ENCODE measurements around the gene GDF11. TPM values are rescaled to one million over a fixed set of nuclear protein-coding genes. Genes with fewer than 3 reads are reported as not detected.

Gene GDF11
- polyA plus RNA-seq, 2 donors: 0.43 to 0.65 TPM

DNA sequence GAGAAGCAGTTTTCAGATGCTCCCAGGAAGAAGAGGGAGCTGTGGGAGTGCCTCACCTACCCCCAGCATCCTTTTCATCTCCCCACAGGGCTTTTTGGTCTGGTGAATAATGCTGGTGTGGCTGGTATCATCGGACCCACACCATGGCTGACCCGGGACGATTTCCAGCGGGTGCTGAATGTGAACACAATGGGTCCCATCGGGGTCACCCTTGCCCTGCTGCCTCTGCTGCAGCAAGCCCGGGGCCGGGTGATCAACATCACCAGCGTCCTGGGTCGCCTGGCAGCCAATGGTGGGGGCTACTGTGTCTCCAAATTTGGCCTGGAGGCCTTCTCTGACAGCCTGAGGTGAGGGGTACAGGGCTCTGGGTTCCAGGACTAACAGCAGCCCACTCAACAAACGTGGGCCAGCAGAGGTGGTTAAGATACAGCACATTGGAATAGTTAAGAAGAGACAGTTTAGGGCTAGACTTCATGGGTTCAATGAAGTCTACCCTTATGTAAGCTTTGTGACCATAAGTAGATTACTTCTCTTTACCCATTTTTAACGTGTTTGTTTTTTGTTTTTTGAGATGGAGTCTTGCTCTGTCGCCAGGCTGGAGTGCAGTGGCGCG, 21.2 kb upstream of the GDF11 start:
- H3K27ac ChIP-seq (ENCODE audit: low read depth in 2 of 2, low read length in 1 of 2): peak overlapping the region; percentile 43 to 82
- H3K4me3 ChIP-seq (ENCODE audit: low read depth in 1 of 2, low read length in 2 of 2): no peak overlapping the region
- H3K9me3 ChIP-seq (ENCODE audit: control insufficient read depth in 2 of 2, insufficient read depth in 1 of 2, low read depth in 1 of 2, low read length in 1 of 2): no peaks in the 10 kb centered on the region
- no peaks in the 10 kb centered on the region for H3K27me3 ChIP-seq (ENCODE audit: control insufficient read depth in 1 of 2, insufficient read depth in 2 of 2, low read length in 2 of 2)
- 64 to 71% methylated on average over 14 of the region's 14 CpGs for WGBS, 2 donors
- peaks cover 3 to 11% of the 10 kb centered on the region in 2 donors for H3K36me3 ChIP-seq (ENCODE audit: control insufficient read depth in 2 of 2, insufficient read depth in 2 of 2, low read length in 1 of 2)
- H3K4me1 ChIP-seq (ENCODE audit: control insufficient read depth in 2 of 2, insufficient read depth in 2 of 2, low read length in 1 of 2): peaks cover 7 to 33% of the 10 kb centered on the region in 2 donors

DNA sequence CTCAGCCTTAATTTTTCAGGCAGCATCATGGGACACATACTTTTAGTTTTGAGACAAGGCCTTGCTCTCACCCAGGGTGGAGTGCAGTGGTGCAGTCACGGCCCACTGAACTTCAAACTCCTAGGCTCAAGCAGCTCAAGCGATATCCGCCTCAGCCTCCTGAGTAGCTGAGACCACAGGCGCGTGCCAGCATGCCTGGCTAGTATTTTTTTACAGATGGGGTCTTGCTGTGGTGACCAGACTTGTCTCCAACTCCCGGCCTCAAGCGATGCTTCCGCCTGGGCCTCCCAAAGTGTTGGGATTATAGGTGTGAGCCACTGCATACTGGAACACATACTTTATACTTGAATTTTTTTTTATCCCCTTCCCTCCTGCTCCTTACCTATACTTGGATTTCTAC, 20.0 kb upstream of the GDF11 start:
- H3K4me3 ChIP-seq (ENCODE audit: low read depth in 1 of 2, low read length in 2 of 2): no peak overlapping the region
- 56 to 64% methylated on average over 8 of the region's 8 CpGs for WGBS, 2 donors
- peaks cover 7 to 33% of the 10 kb centered on the region in 2 donors for H3K4me1 ChIP-seq (ENCODE audit: control insufficient read depth in 2 of 2, insufficient read depth in 2 of 2, low read length in 1 of 2)
- peaks cover 3 to 13% of the 10 kb centered on the region in 2 donors for H3K36me3 ChIP-seq (ENCODE audit: control insufficient read depth in 2 of 2, insufficient read depth in 2 of 2, low read length in 1 of 2)
- H3K9me3 ChIP-seq (ENCODE audit: control insufficient read depth in 2 of 2, insufficient read depth in 1 of 2, low read depth in 1 of 2, low read length in 1 of 2): no peaks in the 10 kb centered on the region
- H3K27me3 ChIP-seq (ENCODE audit: control insufficient read depth in 1 of 2, insufficient read depth in 2 of 2, low read length in 2 of 2): no peaks in the 10 kb centered on the region
- H3K27ac ChIP-seq (ENCODE audit: low read depth in 2 of 2, low read length in 1 of 2): peak overlapping the region; percentile 28 to 54

- WGBS, 2 donors: 42 to 49% methylated on average over 10 of the region's 10 CpGs
- Histone ChIP-seq H3K9me3 (ENCODE audit: control insufficient read depth in 2 of 2, insufficient read depth in 1 of 2, low read depth in 1 of 2, low read length in 1 of 2) (no peaks in the 10 kb centered on the region), H3K27ac (ENCODE audit: low read depth in 2 of 2, low read length in 1 of 2) (peak overlapping the region in 1 of 2 donors; percentile 66), H3K4me1 (ENCODE audit: control insufficient read depth in 2 of 2, insufficient read depth in 2 of 2, low read length in 1 of 2) (peaks cover 7 to 33% of the 10 kb centered on the region in 2 donors), H3K4me3 (ENCODE audit: low read depth in 1 of 2, low read length in 2 of 2) (no peak overlapping the region), H3K27me3 (ENCODE audit: control insufficient read depth in 1 of 2, insufficient read depth in 2 of 2, low read length in 2 of 2) (no peaks in the 10 kb centered on the region), H3K36me3 (ENCODE audit: control insufficient read depth in 2 of 2, insufficient read depth in 2 of 2, low read length in 1 of 2) (peaks cover 3 to 13% of the 10 kb centered on the region in 2 donors)
Measured at GRCh38 chr12:55723516-55724225, 19.3 kb upstream of the GDF11 start.

DNA sequence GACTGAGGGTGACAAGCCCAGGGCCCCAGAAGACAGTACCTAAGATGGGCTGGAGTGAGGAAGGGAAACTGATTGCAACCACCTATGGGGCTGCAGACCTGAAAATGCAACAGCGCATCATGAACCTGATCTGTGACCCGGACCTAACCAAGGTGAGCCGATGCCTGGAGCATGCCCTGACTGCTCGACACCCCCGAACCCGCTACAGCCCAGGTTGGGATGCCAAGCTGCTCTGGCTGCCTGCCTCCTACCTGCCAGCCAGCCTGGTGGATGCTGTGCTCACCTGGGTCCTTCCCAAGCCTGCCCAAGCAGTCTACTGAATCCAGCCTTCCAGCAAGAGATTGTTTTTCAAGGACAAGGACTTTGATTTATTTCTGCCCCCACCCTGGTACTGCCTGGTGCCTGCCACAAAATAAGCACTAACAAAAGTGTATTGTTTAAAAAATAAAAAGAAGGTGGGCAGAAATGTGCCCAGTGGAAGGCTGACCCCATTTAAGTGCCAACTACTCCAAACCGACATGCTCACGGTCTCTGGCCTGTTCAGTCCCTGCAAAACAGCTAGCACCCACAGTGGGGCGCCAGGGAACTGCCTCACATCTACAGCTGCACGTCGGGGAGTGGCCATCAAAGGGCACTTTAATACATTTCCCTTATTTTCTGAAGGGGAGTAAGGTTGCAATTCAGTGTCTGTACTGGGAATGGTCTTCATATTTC, 18.5 kb upstream of the GDF11 start:
- H3K4me1 ChIP-seq (ENCODE audit: control insufficient read depth in 2 of 2, insufficient read depth in 2 of 2, low read length in 1 of 2): peaks cover 7 to 28% of the 10 kb centered on the region in 2 donors
- H3K36me3 ChIP-seq (ENCODE audit: control insufficient read depth in 2 of 2, insufficient read depth in 2 of 2, low read length in 1 of 2): peaks cover 0 to 13% of the 10 kb centered on the region in 2 donors

DNA sequence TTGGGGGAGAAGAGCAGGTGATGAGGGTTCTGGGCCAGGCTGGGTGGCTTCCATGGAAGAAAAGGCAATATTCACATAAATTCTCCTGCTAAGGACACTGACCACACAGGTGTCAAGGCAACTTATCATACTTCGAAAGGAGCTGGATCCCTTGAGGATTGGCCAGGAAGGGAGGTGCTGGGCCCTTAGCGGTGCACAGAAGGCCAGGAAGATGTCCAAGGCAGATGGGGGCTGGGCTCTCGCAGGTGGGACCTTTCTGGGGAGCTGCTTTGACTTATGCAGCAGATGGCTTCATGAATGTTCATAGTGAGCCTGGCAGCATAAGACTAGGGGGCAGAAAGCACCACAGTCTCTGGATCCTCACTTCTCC, 18.0 kb upstream of the GDF11 start:
- H3K27me3 ChIP-seq (ENCODE audit: control insufficient read depth in 1 of 2, insufficient read depth in 2 of 2, low read length in 2 of 2): no peaks in the 10 kb centered on the region
- 49% methylated on average over 3 of the region's 3 CpGs for WGBS, 2 donors
- peaks cover 5 to 23% of the 10 kb centered on the region in 2 donors for H3K4me1 ChIP-seq (ENCODE audit: control insufficient read depth in 2 of 2, insufficient read depth in 2 of 2, low read length in 1 of 2)
- peaks cover 0 to 13% of the 10 kb centered on the region in 2 donors for H3K36me3 ChIP-seq (ENCODE audit: control insufficient read depth in 2 of 2, insufficient read depth in 2 of 2, low read length in 1 of 2)
- peak overlapping the region in 1 of 2 donors; percentile 59 for H3K27ac ChIP-seq (ENCODE audit: low read depth in 2 of 2, low read length in 1 of 2)
- no peak overlapping the region for H3K4me3 ChIP-seq (ENCODE audit: low read depth in 1 of 2, low read length in 2 of 2)
- no peaks in the 10 kb centered on the region for H3K9me3 ChIP-seq (ENCODE audit: control insufficient read depth in 2 of 2, insufficient read depth in 1 of 2, low read depth in 1 of 2, low read length in 1 of 2)

More for the DNA sequence above, 18.5 kb upstream of the GDF11 start:
- Histone ChIP-seq H3K9me3 (ENCODE audit: control insufficient read depth in 2 of 2, insufficient read depth in 1 of 2, low read depth in 1 of 2, low read length in 1 of 2) (no peaks in the 10 kb centered on the region), H3K4me3 (ENCODE audit: low read depth in 1 of 2, low read length in 2 of 2) (no peak overlapping the region), H3K27ac (ENCODE audit: low read depth in 2 of 2, low read length in 1 of 2) (peak overlapping the region; percentile 2 to 66), H3K27me3 (ENCODE audit: control insufficient read depth in 1 of 2, insufficient read depth in 2 of 2, low read length in 2 of 2) (no peaks in the 10 kb centered on the region)
- WGBS, 2 donors: 35 to 39% methylated on average over 11 of the region's 11 CpGs

DNA sequence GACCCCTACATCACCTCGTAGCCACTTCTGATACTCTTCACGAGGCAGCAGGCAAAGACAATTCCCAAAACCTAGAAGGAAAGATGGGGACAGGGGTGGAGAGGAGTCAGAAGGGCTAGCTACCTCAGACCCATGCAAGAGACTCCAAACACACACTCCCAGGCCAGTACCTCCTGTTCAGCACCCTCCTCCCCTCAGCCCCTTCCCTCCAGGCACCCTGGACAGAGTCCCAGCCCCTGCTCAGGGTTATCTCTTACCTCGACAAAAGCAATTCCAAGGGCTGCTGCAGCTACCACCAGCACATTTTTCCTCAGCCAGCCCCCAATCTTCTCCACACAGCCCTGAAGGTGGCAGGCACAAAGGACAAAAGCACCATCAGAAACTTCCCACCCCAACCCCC, 17.4 kb upstream of the GDF11 start:
- H3K4me1 ChIP-seq (ENCODE audit: control insufficient read depth in 2 of 2, insufficient read depth in 2 of 2, low read length in 1 of 2): peaks cover 3 to 22% of the 10 kb centered on the region in 2 donors
- peak overlapping the region in 1 of 2 donors; percentile 33 for H3K27ac ChIP-seq (ENCODE audit: low read depth in 2 of 2, low read length in 1 of 2)
- peaks cover 0 to 13% of the 10 kb centered on the region in 2 donors for H3K36me3 ChIP-seq (ENCODE audit: control insufficient read depth in 2 of 2, insufficient read depth in 2 of 2, low read length in 1 of 2)
- WGBS, 2 donors: 54 to 56% methylated on average over 3 of the region's 3 CpGs
- H3K9me3 ChIP-seq (ENCODE audit: control insufficient read depth in 2 of 2, insufficient read depth in 1 of 2, low read depth in 1 of 2, low read length in 1 of 2): no peaks in the 10 kb centered on the region
- no peaks in the 10 kb centered on the region for H3K27me3 ChIP-seq (ENCODE audit: control insufficient read depth in 1 of 2, insufficient read depth in 2 of 2, low read length in 2 of 2)
- H3K4me3 ChIP-seq (ENCODE audit: low read depth in 1 of 2, low read length in 2 of 2): no peak overlapping the region

- H3K4me1 ChIP-seq (ENCODE audit: control insufficient read depth in 2 of 2, insufficient read depth in 2 of 2, low read length in 1 of 2): peaks cover 3 to 18% of the 10 kb centered on the region in 2 donors
- H3K36me3 ChIP-seq (ENCODE audit: control insufficient read depth in 2 of 2, insufficient read depth in 2 of 2, low read length in 1 of 2): peaks cover 0 to 13% of the 10 kb centered on the region in 2 donors
- WGBS, 2 donors: 38 to 47% methylated on average over 10 of the region's 10 CpGs
- no peaks in the 10 kb centered on the region for H3K27me3 ChIP-seq (ENCODE audit: control insufficient read depth in 1 of 2, insufficient read depth in 2 of 2, low read length in 2 of 2)
- no peaks in the 10 kb centered on the region for H3K9me3 ChIP-seq (ENCODE audit: control insufficient read depth in 2 of 2, insufficient read depth in 1 of 2, low read depth in 1 of 2, low read length in 1 of 2)
- H3K27ac ChIP-seq (ENCODE audit: low read depth in 2 of 2, low read length in 1 of 2): peak overlapping the region; percentile 62 to 94
- peak overlapping the region; percentile 2 to 79 for H3K4me3 ChIP-seq (ENCODE audit: low read depth in 1 of 2, low read length in 2 of 2)
Measured at GRCh38 chr12:55726971-55727370, 16.0 kb upstream of the GDF11 start.

DNA sequence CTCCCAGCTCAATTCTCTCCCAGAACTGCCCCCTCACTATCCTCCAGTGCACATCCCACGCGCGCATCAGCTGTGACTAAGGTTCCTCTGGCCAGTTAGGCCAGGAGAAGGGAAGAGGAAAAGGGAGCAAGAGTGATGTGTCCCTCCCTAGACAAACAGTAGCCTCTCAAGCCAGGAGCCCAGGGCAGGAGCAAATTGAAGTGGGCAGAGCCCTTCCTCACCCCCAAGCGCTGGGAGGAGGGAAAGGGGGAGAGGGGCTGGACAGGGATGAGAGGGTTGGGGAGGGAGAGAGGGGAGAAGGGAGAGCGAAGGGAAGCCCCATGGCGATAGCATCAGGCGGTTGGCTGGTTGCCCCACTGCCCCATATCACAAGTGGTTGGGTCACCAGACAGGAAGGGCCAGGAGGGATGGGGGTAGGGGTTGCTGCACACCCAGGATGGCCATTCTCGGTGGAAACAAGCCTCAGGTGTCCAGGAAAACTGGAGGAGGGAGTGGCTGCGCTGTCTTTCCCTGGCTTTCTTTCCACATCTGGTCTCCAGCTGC, 15.2 kb upstream of the GDF11 start:
- Histone ChIP-seq H3K4me1 (ENCODE audit: control insufficient read depth in 2 of 2, insufficient read depth in 2 of 2, low read length in 1 of 2) (peaks cover 3 to 18% of the 10 kb centered on the region in 2 donors), H3K27ac (ENCODE audit: low read depth in 2 of 2, low read length in 1 of 2) (peak overlapping the region; percentile 92 to 94), H3K9me3 (ENCODE audit: control insufficient read depth in 2 of 2, insufficient read depth in 1 of 2, low read depth in 1 of 2, low read length in 1 of 2) (no peaks in the 10 kb centered on the region), H3K4me3 (ENCODE audit: low read depth in 1 of 2, low read length in 2 of 2) (peak overlapping the region; percentile 73 to 79), H3K36me3 (ENCODE audit: control insufficient read depth in 2 of 2, insufficient read depth in 2 of 2, low read length in 1 of 2) (peaks cover 0 to 13% of the 10 kb centered on the region in 2 donors), H3K27me3 (ENCODE audit: control insufficient read depth in 1 of 2, insufficient read depth in 2 of 2, low read length in 2 of 2) (no peaks in the 10 kb centered on the region)
- WGBS, 2 donors: 15 to 17% methylated on average over 9 of the region's 9 CpGs

- Histone ChIP-seq H3K4me3 (ENCODE audit: low read depth in 1 of 2, low read length in 2 of 2) (peak overlapping the region; percentile 73 to 79), H3K27ac (ENCODE audit: low read depth in 2 of 2, low read length in 1 of 2) (peak overlapping the region; percentile 92 to 94), H3K36me3 (ENCODE audit: control insufficient read depth in 2 of 2, insufficient read depth in 2 of 2, low read length in 1 of 2) (peaks cover 0 to 13% of the 10 kb centered on the region in 2 donors), H3K27me3 (ENCODE audit: control insufficient read depth in 1 of 2, insufficient read depth in 2 of 2, low read length in 2 of 2) (no peaks in the 10 kb centered on the region), H3K4me1 (ENCODE audit: control insufficient read depth in 2 of 2, insufficient read depth in 2 of 2, low read length in 1 of 2) (peaks cover 3 to 18% of the 10 kb centered on the region in 2 donors), H3K9me3 (ENCODE audit: control insufficient read depth in 2 of 2, insufficient read depth in 1 of 2, low read depth in 1 of 2, low read length in 1 of 2) (no peaks in the 10 kb centered on the region)
- WGBS, 2 donors: 0 to 1% methylated on average over 41 to 61 of the region's 61 CpGs
Measured at GRCh38 chr12:55728186-55728938, 14.6 kb upstream of the GDF11 start.
